Mesendoderm (in vitro differentiated cells): ENCODE results near the gene CCL1.

Source experiments
- DNase-seq: peaks from one replicate; pipeline ENCODE4 v3.0.0; 2013
- H2AK5ac ChIP-seq: 2 replicates; pipeline ENCODE4 v1.6.1; 2013; ENCODE audit warnings: low read length, inconsistent platforms
- H2BK120ac ChIP-seq: 2 replicates; pipeline ENCODE4 v1.6.1; 2013; ENCODE audit warnings: low read depth, mild to moderate bottlenecking, low read length, moderate library complexity, mixed read lengths
- H2BK15ac ChIP-seq: replicated peaks from 2 replicates; pipeline ENCODE4 v1.6.1; 2013; ENCODE audit warnings: low read depth, mild to moderate bottlenecking, moderate library complexity
- H2BK5ac ChIP-seq: 2 replicates; pipeline ENCODE4 v1.6.1; 2013; ENCODE audit warnings: low read length, inconsistent platforms
- H3K18ac ChIP-seq: 2 replicates; pipeline ENCODE4 v1.6.1; 2013; ENCODE audit warnings: mild to moderate bottlenecking, low read length, mixed read lengths
- H3K23ac ChIP-seq: one replicate; pipeline ENCODE4 v1.6.1; 2013; ENCODE audit warnings: low read length
- H3K27ac ChIP-seq: 2 replicates; pipeline ENCODE4 v1.5.1; 2013; ENCODE audit warnings: low read depth, mild to moderate bottlenecking, inconsistent platforms, low read length, moderate library complexity
- H3K27me3 ChIP-seq: 2 replicates; pipeline ENCODE4 v1.6.1; 2013; ENCODE audit warnings: low read length, control low read depth, mild to moderate bottlenecking, inconsistent platforms; ENCODE audit not compliant: insufficient read depth, poor library complexity
- H3K36me3 ChIP-seq: 2 replicates; pipeline ENCODE4 v1.6.1; 2013; ENCODE audit warnings: low read length, inconsistent platforms; ENCODE audit not compliant: control insufficient read depth, insufficient read depth
- H3K4ac ChIP-seq: one replicate; pipeline ENCODE4 v1.6.1; 2013; ENCODE audit warnings: low read depth, mild to moderate bottlenecking, low read length, moderate library complexity
- H3K4me1 ChIP-seq: 2 replicates; pipeline ENCODE4 v1.6.1; 2013; ENCODE audit warnings: low read depth, low read length, inconsistent platforms; ENCODE audit not compliant: control insufficient read depth
- H3K4me2 ChIP-seq: 2 replicates; pipeline ENCODE4 v1.6.1; 2013; ENCODE audit warnings: low read length
- H3K4me3 ChIP-seq: 2 replicates; pipeline ENCODE4 v1.5.1; 2013; ENCODE audit warnings: mild to moderate bottlenecking, low read length
- H3K56ac ChIP-seq: one replicate; pipeline ENCODE4 v1.6.1; 2013; ENCODE audit warnings: low read length
- H3K79me1 ChIP-seq: 2 replicates; pipeline ENCODE4 v1.6.1; 2013; ENCODE audit warnings: low read length, inconsistent platforms
- H3K79me2 ChIP-seq: 2 replicates; pipeline ENCODE4 v1.6.1; 2013; ENCODE audit warnings: mild to moderate bottlenecking, low read length; ENCODE audit not compliant: control insufficient read depth, insufficient read depth
- H3K9ac ChIP-seq: 2 replicates; pipeline ENCODE4 v1.6.1; 2013; ENCODE audit warnings: low read length, inconsistent platforms
- H4K5ac ChIP-seq: one replicate; pipeline ENCODE4 v1.6.1; 2013; ENCODE audit warnings: low read length
- H4K8ac ChIP-seq: one replicate; pipeline ENCODE4 v1.6.1; 2013; ENCODE audit warnings: low read depth, mild to moderate bottlenecking, control low read depth, low read length, moderate library complexity
- WGBS: extraction: QIAGEN DNeasy Blood & Tissue Kit; methylation state at CpG from one replicate; pipeline ENCODE4 v1.1.7; 2013; ENCODE audit warnings: low lambda C conversion rate, missing lambda C conversion rate; ENCODE audit not compliant: insufficient coverage; ENCODE audit errors: extremely low coverage; 5-methylcytosine and 5-hydroxymethylcytosine counted together

CCL1 gene

DNA sequence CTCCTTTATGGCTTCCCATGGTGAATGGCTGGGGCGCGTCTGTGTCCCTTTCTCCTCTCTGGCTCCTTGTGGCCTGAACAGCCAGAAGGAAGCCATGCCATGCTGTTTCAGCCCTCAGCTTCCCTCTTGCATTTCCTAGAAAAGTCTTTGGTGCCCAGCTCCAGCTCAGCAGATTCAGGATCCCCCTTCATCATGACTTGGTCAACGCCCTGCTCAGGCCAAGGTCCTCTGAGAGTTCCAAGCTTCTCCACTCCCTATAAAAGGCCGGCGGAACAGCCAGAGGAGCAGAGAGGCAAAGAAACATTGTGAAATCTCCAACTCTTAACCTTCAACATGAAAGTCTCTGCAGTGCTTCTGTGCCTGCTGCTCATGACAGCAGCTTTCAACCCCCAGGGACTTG is 6.8 kb downstream of the CCL1 start, which contains the start of gene CCL13:
CCL13 (plus strand) TSS at position 287 of the 400 bp plus-strand sequence; CDS start at position 334, 47 bp downstream.
- DNase-seq: no peak
- H3K23ac ChIP-seq: no peak within 1 kb of the TSS
- H3K4me1 ChIP-seq: no peaks in the 10 kb centered on the region
- H3K4me2 ChIP-seq: no peak within 1 kb of the TSS
- H2BK120ac ChIP-seq: no peak within 1 kb of the TSS
- no peaks in the 10 kb centered on the region for H3K27me3 ChIP-seq
- H4K5ac ChIP-seq: no peak within 1 kb of the TSS
- no peak within 1 kb of the TSS for H2AK5ac ChIP-seq
- H3K9ac ChIP-seq: no peak within 1 kb of the TSS
- H2BK15ac ChIP-seq: no peak within 1 kb of the TSS
- no peak within 1 kb of the TSS for H3K56ac ChIP-seq
- no peak within 1 kb of the TSS for H4K8ac ChIP-seq
- no peaks in the 10 kb centered on the region for H3K79me2 ChIP-seq
- H3K27ac ChIP-seq: no peak within 1 kb of the TSS
- H2BK5ac ChIP-seq: no peak within 1 kb of the TSS
- H3K4me3 ChIP-seq: no peak within 1 kb of the TSS
- no peak within 1 kb of the TSS for H3K18ac ChIP-seq
- no peaks in the 10 kb centered on the region for H3K79me1 ChIP-seq
- H3K36me3 ChIP-seq: no peaks in the 10 kb centered on the region
- WGBS: no CpG with 5 or more reads among the region's 5 CpGs
- H3K4ac ChIP-seq: no peak within 1 kb of the TSS

DNA sequence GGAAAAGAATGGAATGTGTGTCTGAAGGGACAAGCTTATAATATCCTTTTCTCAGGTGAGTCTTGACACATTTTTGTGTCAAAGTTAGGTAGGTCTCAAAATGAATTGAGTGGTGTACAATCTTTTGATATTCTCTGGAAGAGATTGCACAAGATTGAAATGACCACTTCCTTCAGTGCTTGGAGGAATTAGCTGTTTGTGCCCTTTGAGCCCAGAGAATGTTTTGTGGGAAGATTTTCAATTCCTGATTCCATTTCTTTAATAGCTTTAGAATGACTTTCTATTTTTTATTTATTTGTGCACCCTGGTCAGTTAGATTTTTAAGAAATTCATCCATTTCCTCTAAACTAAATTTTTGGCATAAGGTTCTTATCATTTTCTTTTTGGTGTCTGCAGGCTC is 8.4 kb downstream of the CCL1 start:
- no peaks in the 10 kb centered on the region for H3K79me1 ChIP-seq
- H3K4me1 ChIP-seq: no peaks in the 10 kb centered on the region
- H3K4ac ChIP-seq: no peak overlapping the region
- no peaks in the 10 kb centered on the region for H3K79me2 ChIP-seq
- no peak overlapping the region for H3K4me2 ChIP-seq
- no peak overlapping the region for H2BK5ac ChIP-seq
- no peak overlapping the region for H2BK15ac ChIP-seq
- no peak for DNase-seq
- no peak overlapping the region for H2AK5ac ChIP-seq
- no peak overlapping the region for H3K9ac ChIP-seq
- no peaks in the 10 kb centered on the region for H3K36me3 ChIP-seq
- H3K56ac ChIP-seq: no peak overlapping the region
- no peaks in the 10 kb centered on the region for H3K27me3 ChIP-seq
- no peak overlapping the region for H3K23ac ChIP-seq
- no peak overlapping the region for H2BK120ac ChIP-seq
- H4K8ac ChIP-seq: no peak overlapping the region
- no peak overlapping the region for H3K4me3 ChIP-seq
- no peak overlapping the region for H3K18ac ChIP-seq
- no peak overlapping the region for H4K5ac ChIP-seq
- no peak overlapping the region for H3K27ac ChIP-seq

DNA sequence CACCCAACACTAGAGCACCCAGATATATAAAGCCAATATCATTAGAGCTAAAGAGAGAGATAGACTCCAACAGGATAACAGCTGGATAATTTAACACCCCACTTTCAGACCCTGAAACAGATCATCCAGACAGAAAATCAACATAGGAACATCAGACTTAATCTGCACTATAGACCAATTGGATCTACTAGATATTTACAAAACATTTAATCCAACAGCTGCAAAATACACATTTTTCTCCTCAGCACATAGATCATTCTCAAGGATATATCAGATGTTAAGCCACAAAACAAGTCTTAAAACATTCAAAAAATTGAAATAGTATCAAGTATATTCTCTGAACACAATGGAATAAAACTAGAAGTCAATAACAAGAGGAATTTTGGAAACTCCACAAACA is 10.8 kb downstream of the CCL1 start:
- H2BK5ac ChIP-seq: no peak overlapping the region
- H3K4me2 ChIP-seq: no peak overlapping the region
- no peak overlapping the region for H2BK15ac ChIP-seq
- no peak overlapping the region for H2AK5ac ChIP-seq
- no peak overlapping the region for H4K5ac ChIP-seq
- H3K27ac ChIP-seq: no peak overlapping the region
- no peak for DNase-seq
- H3K36me3 ChIP-seq: no peaks in the 10 kb centered on the region
- H3K27me3 ChIP-seq: no peaks in the 10 kb centered on the region
- H3K4me3 ChIP-seq: no peak overlapping the region
- H2BK120ac ChIP-seq: no peak overlapping the region
- no peak overlapping the region for H3K18ac ChIP-seq
- no peak overlapping the region for H3K4ac ChIP-seq
- no peak overlapping the region for H3K56ac ChIP-seq
- no peak overlapping the region for H4K8ac ChIP-seq
- H3K4me1 ChIP-seq: no peaks in the 10 kb centered on the region
- H3K23ac ChIP-seq: no peak overlapping the region
- H3K9ac ChIP-seq: no peak overlapping the region
- no peaks in the 10 kb centered on the region for H3K79me1 ChIP-seq
- H3K79me2 ChIP-seq: no peaks in the 10 kb centered on the region

DNA sequence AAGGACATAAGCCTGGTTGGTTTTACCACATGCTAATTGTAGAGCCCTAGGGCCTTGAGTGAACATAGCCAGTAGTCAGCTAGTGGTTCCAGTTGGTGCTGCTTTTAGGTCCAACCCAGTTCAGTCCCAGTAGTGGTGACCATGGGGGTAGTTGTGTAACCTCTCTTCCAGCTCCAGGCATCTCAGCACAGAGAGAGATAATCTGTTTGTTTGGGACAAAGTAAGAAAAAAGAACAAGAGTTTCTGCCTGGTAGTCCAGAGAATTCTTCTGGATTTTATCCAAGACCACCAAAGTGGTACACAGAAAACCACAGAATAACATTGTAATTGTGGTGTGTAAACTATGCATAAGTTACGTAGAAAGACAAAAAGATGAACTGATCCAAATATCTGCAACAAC is 11.9 kb downstream of the CCL1 start:
- H3K4me2 ChIP-seq: no peak overlapping the region
- no peak overlapping the region for H4K8ac ChIP-seq
- H3K27ac ChIP-seq: no peak overlapping the region
- no peak overlapping the region for H3K18ac ChIP-seq
- no CpG with 5 or more reads among the region's 1 CpG for WGBS
- no peak overlapping the region for H2AK5ac ChIP-seq
- H3K23ac ChIP-seq: no peak overlapping the region
- H3K9ac ChIP-seq: no peak overlapping the region
- H3K4me3 ChIP-seq: no peak overlapping the region
- no peaks in the 10 kb centered on the region for H3K27me3 ChIP-seq
- no peak overlapping the region for H2BK120ac ChIP-seq
- no peaks in the 10 kb centered on the region for H3K79me1 ChIP-seq
- no peaks in the 10 kb centered on the region for H3K79me2 ChIP-seq
- H2BK5ac ChIP-seq: no peak overlapping the region
- H4K5ac ChIP-seq: no peak overlapping the region
- no peak overlapping the region for H2BK15ac ChIP-seq
- H3K4me1 ChIP-seq: no peaks in the 10 kb centered on the region
- no peak overlapping the region for H3K56ac ChIP-seq
- H3K36me3 ChIP-seq: no peaks in the 10 kb centered on the region
- no peak for DNase-seq
- H3K4ac ChIP-seq: no peak overlapping the region

DNA sequence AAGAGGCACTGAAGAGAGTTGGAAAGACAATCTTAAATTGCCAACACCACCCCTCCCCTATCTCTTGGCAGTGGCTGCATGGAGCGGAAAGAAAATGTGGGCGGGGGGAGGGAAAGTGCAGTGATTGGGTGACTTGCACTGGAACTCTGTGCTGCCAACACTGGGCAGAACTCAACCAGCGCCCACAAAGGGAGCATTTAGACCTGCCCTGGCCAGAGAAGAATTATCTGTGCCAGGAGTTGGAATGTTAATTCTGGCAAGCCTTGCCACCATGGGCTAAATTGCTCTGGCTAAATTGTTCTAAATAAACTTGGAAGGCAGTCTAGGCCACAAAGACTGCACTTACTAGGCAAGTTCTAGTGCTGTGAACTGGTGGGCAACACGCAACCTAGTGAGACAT is 13.3 kb downstream of the CCL1 start:
- WGBS: no CpG with 5 or more reads among the region's 4 CpGs
- Histone ChIP-seq H3K56ac (no peak overlapping the region), H3K9ac (no peak overlapping the region)

DNA sequence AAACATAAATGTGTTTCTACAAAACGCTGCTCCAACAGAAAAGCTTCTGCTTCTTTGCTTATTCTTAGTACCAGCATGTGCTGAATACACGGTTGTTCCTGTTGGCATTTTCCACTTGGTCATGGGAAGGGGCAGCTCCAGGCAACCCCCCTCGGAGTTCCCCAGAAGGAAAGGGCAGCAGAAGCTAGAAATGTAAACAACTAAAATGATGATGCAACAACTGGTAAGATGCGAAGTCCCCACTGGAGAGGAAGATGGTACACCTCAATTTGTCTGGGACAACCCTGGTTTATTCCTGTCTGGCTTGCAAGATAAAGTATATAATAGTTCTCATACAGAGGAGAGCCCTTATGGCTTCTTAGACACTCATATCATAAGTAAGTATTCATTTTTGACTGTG is 16.0 kb downstream of the CCL1 start:
- Histone ChIP-seq H2BK120ac (no peak overlapping the region), H4K5ac (no peak overlapping the region), H3K23ac (no peak overlapping the region), H4K8ac (no peak overlapping the region), H3K56ac (no peak overlapping the region), H3K4me2 (no peak overlapping the region), H3K4me3 (no peak overlapping the region), H3K27ac (no peak overlapping the region), H3K79me1 (no peaks in the 10 kb centered on the region), H2BK15ac (no peak overlapping the region), H3K4ac (no peak overlapping the region), H3K4me1 (no peaks in the 10 kb centered on the region), H3K27me3 (no peaks in the 10 kb centered on the region), H3K18ac (no peak overlapping the region), H2AK5ac (no peak overlapping the region), H2BK5ac (no peak overlapping the region), H3K9ac (no peak overlapping the region), H3K36me3 (no peaks in the 10 kb centered on the region), H3K79me2 (no peaks in the 10 kb centered on the region)
- WGBS: no CpG with 5 or more reads among the region's 4 CpGs
- no peak for DNase-seq

More for the DNA sequence above, 13.3 kb downstream of the CCL1 start:
- no peak overlapping the region for H3K4me3 ChIP-seq
- no peaks in the 10 kb centered on the region for H3K27me3 ChIP-seq
- no peak overlapping the region for H3K23ac ChIP-seq
- no peak overlapping the region for H3K4ac ChIP-seq
- DNase-seq: no peak
- no peak overlapping the region for H3K4me2 ChIP-seq
- H3K36me3 ChIP-seq: no peaks in the 10 kb centered on the region
- no peak overlapping the region for H2BK15ac ChIP-seq
- no peak overlapping the region for H2BK120ac ChIP-seq
- H4K5ac ChIP-seq: no peak overlapping the region
- H3K79me1 ChIP-seq: no peaks in the 10 kb centered on the region
- H3K27ac ChIP-seq: no peak overlapping the region
- H4K8ac ChIP-seq: no peak overlapping the region
- no peak overlapping the region for H2AK5ac ChIP-seq
- H2BK5ac ChIP-seq: no peak overlapping the region
- no peaks in the 10 kb centered on the region for H3K4me1 ChIP-seq
- H3K18ac ChIP-seq: no peak overlapping the region
- H3K79me2 ChIP-seq: no peaks in the 10 kb centered on the region
